ENCODE measurements around the gene CD177.
"Not testable (repeated sequence)": the region's sequence is repeated elsewhere in the genome, so short reads cannot be mapped to it uniquely, and the experiment has no call there.

CD177 gene

DNA sequence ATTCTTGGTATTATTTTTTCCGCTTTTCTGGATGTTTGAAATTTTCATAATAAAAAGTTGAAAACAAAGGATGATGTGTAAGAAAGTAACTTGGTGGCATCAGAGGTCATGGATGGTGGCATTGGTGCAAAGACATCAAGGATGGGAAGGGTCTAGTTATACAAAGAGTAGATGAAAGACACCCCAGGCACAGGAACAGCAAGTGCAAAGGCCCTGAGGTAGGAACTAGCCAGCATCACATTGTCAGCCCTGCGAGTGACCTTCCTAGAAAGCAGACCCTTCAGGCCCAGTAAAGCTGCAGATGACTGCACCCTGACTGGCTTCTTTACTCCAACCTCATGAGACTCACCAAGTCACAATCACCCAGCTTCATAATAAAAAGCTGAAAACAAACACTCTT lies 17.0 kb upstream of the CD177 start:
- DNase-seq = not testable (repeated sequence)

DNA sequence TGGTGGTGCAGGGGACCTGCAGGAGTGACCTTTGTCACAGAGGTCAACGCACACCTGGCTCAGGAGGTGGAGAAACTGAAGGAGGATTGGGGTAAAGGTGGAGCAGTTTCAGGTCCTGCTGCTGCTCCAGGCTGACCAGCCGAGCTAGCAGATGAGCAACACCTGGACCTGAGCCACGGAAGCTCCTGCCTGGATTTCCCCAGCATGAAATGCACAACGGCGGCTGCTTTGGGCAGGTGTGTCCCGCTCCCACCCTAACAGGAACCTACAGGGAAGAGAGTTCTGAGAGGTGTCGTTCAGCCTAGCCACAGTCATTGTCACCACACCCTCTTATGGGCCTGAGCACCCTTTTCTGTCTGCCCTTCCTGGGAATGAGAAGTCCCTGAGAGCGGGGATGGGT lies 15.7 kb upstream of the CD177 start:
- DNase-seq = no peak

DNA sequence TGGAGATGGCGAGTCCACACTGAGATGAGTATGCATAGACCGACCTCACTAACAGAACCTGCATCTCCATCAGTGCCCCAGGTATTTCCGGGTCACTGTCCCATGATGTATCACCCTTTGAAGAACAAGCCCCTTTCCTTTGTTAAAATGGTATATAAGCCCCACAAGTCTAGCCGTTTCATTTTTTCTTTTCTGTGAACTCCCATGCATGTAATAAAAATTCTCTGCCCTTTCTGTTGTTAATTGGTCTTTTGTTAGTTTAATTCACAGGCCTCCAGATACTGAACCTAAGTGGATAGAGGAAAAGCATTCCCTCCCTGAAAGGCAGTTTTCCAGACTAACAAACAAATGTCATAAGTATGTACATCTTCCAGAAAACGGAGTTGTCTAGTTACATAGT lies 15.0 kb upstream of the CD177 start:
- DNase-seq = no peak

DNA sequence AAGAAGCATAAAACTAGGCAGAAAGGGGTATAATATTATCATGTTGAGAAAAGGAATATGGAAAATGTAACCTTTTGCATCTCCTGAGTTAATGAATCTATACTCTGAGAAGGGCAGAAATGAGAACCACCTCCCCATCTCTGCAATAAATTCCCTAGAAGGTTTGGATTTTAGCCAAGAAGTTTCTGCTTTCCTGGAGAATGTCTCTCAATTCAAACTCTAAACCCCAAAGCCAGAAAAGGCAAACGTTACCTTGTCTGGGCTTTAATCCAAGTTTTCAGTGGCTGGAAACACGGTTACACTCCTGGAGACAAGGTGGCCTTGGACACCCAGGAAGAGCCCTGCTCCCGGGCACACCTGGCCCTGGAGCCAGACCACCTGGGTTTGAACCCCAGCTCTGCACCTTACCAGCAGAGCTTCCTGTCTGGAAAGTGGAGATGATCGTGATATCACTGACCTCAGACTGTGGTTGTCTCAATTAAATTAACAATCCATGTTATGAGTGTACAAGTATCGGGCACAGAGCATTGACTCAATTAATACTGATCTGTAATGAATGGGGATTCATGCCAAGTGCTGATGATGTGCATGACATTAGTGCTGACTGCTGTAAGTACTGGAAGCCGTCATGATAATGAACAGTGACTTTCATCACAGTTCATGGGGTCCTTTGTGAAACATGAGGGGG lies 14.1 kb upstream of the CD177 start:
- not testable (repeated sequence) for DNase-seq

DNA sequence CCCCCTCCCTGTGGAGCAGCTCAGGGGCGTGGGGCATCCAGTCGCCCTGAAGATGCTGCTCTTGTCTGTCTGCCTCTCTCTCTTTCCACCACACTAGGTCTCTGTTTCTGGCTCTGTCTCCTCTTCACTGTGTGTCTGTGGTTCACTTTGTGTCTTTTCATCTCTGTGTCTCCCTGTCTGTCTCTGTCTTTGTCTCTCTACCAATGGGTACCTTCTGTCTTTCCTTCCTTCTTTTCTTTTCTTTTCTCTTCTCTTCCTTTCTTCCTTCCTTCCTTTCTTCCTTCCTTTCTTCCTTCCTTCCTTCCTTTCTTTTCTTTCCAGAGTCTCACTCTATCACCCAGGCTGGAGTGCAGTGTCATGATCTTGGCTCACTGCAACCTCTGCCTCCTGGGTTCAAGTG lies 13.4 kb upstream of the CD177 start:
- DNase-seq = not testable (repeated sequence)

DNA sequence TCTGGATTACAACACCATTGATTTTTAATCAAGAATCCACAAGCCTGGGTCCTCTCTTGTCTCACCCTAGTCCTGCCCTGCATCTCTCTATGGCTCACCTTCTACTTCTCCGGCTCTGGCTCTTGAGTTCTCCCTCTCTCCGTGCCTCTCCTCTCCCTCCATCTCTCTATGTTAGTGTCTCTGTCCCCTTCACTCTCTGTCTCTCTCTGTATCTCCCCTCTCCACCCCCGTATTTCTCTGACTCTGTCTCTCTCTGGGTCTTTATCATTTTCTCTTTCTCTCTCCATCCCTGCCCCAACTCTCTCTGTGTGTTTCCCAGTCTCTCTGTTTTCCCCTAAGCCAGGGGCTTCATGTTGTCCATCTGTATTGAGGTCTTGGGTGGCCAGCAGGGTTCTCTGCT lies 12.4 kb upstream of the CD177 start:
- not testable (repeated sequence) for DNase-seq

DNA sequence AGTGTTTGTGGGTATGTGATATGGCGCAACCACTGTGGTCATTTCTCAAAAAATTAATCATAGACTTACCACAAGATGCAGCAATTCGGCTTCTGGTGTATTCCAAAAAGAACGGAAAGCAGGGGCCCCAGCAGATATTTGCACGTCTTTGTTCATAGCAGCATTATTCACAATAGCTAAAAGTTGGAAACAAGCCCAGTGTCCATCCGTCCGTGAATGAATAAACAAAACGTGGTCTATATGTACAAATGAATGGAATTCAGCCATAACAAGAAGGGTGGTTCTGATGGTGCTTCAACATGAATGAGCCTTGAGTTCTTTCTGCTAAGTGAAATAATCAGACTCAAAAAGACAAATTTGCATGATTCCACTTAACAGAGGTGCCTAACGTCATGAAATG lies 11.4 kb upstream of the CD177 start:
- DNase-seq = not testable (repeated sequence)

DNA sequence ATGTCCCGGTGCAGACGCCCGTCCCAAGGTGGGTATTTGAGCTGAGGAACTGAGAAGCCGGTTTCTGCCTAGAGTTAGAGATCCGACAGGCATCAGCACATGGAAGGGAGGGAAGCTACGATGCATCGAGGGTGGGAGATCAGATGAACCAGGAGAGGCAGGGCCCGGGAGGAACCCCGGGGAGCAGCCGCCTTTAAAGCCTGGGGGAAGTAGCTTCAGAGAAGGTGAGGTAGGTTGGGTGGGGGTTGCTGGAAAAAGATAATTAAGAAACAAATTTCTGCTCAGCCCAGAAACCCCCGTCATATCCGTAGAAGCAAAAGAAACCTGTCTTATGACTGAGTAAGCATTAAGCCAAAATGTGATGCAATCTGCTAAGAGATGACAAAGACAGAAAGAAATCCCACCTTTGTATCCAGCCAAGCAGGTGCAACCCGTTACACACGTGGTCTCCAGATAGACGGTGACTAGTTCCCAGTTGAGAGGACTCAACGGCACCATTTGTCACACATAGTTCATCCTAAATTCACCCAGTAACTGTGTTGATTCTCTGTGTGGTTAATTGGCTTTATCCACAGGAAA lies 9.1 kb upstream of the CD177 start:
- not testable (repeated sequence) for DNase-seq

DNA sequence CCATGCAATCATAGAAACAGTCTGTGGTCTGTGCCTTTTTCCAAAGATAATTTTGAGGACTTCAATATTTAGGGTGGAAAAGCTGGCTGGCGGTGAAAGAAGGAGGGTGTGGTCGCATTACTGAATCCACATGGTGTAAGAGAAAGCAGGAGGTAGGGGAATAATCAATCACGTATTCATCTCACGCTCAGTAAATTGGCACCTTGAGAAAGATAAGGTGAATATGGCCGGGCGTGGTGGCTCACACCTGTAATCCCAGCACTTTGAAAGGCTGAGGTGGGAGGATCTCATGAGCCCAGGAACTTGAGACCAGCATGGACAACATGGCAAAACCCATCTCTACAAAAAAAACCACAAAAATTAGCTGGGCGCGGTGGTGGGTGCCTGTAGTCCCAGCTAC lies 3.7 kb upstream of the CD177 start:
- not testable (repeated sequence) for DNase-seq

DNA sequence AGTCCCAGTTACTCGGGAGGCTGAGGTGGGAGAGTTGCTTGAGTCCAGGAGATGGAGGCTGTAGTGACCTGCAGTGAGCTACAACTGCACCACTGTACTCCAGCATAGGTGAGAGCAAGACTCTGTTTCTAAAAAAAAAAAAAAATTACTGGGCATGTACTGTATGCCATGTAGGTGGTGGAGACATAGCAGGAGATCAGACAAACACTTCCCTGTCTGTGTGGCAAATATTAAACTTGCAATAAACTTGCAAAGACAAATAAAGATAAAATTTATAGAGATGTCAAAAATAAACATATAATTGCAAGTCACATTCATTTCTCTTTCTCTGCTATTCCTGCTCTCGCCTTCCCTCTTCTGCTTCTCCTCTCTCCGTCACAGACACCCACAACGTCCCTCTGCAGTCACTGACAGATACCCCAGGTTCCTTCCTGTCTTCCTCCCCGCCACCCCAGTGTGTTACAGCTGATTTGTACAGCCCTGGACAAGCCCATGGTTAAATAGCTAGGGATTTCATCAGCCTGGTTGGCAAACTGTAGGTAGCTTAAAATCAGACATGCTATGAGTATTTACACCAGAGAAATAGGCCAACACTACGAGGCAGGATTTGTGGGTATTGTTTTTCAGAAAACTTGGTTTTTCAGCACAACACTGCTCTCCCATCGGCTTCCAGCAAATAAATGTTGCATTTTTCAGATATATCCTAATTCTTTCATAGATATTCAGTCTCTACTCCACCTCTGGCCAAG lies 1.3 kb upstream of the CD177 start:
- no peak for DNase-seq

DNA sequence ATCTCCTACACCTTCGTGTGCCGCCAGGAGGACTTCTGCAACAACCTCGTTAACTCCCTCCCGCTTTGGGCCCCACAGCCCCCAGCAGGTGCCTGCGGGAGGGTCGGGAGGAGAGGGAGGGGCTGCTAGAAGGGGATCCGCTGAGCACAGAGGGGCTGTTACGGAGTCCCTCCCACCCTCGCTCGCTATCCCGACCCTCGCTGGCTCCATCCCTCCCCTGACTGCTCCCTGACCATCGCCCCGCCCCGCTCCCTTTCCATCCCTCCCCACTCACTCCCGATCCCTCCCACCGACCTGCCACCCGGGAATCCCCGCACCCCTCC lies 780 bp downstream of the CD177 start:
- DNase-seq = no peak

DNA sequence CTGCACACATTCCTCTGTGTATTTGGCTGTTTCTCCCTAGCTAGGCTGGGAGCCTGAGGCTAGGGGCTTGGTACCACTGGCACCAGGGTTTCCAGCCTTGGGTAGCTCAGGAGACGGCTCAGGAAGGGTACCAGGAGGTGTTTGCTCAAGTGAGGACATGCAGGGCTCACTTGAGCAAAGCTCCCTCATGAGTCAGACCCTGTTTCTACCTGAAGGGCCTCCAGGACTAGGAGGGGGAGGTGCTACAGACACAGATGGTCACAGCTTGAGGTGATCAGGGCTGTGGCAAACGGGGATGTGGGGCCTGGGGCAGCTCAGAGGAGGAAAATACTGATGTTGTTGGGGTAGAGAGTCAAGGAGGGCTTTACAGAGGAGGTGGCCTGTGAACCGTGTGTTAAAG lies 3.3 kb downstream of the CD177 start:
- DNase-seq = not testable (repeated sequence)

DNA sequence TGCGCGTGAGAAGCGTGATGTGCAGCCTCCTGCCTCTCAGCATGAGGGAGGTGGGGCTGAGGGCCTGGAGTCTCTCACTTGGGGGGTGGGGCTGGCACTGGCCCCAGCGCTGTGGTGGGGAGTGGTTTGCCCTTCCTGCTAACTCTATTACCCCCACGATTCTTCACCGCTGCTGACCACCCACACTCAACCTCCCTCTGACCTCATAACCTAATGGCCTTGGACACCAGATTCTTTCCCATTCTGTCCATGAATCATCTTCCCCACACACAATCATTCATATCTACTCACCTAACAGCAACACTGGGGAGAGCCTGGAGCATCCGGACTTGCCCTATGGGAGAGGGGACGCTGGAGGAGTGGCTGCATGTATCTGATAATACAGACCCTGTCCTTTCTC lies 8.7 kb downstream of the CD177 start:
- no peak for DNase-seq

DNA sequence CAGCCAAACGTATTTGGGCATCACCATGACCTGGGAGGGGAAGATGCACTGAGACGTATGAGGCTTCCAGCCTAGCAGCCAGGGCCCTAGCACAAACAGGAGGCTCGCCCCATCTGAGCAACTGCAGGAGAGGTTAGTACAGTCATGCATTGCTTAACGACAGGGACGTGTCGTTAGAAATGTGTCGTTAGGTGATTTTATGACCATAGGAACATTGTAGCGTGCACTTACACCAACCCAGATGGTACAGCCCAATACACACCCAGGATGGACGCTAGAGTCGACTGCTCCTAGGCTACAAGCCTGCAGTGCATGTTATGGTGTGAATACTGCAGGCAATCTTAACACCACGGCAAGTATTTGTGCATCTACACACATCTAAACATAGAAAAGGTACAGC lies 9.3 kb downstream of the CD177 start:
- DNase-seq = no peak

DNA sequence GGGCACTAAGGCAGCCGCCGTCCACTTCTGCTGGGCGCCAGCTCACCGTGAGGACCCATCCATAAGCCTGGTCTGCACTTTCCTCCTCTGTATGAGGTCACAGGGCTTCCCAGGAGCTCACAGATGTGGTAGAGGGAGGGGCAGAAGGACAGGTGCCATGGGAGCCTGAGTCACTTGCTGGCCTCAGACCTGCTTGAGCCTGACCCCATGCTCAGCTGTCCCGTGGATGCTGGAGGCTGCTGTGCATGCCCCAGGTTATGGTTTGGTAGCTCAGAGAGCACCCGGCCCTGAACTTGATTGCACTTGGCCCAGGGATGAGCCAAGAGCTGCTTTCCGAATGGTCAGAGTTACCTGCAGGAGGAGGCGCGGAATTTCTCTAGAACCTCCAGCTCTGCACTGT lies 12.2 kb downstream of the CD177 start:
- DNase-seq = not testable (repeated sequence)

DNA sequence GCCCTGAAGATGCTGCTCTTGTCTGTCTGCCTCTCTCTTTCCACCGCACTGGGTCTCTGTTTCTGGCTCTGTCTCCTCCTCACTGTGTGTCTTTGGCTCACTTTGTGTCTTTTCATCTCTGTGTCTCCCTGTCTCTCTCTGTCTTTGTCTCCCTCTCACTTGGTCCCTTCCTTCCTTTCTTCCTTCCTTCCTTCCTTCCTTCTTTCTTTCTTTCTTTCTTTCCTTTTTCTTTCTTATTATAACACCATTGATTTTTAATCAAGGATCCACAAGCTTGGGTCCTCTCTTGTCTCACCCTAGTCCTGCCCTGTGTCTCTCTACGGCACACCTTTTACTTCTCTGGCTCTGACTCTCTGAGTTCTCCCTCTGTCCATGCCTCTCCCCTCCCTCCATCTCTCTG lies 14.3 kb downstream of the CD177 start:
- DNase-seq = no peak

DNA sequence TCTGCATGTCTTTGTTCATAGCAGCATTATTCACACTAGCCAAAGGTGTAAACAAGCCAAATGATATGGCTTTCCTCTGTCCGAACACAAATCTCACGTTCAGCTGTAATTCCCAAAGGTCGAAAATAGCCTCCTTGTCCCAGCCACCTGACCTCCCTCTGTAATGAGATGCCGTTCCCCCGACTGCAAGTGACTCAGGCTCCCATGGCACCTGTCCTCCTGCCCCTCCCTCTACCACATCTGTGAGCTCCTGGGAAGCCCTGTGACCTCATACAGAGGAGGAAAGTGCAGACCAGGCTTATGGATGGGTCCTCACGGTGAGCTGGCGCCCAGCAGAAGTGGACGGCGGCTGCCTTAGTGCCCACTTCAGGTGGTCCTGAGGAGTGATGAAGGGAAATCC lies 15.4 kb downstream of the CD177 start:
- not testable (repeated sequence) for DNase-seq

DNA sequence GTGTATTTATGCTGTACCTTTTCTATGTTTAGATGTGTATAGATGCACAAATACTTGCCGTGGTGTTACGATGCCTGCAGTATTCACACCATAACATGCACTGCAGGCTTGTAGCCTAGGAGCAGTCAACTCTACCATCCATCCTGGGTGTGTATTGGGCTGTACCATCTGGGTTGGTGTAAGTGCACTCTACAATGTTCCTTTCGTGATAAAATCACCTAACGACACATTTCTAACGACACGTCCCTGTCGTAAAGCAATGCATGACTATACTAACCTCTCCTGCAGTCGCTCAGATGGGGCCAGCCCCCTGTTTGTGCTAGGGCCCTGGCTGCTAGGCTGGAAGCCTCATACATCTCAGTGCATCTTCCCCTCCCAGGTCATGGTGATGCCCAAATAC lies 18.4 kb downstream of the CD177 start:
- no peak for DNase-seq

DNA sequence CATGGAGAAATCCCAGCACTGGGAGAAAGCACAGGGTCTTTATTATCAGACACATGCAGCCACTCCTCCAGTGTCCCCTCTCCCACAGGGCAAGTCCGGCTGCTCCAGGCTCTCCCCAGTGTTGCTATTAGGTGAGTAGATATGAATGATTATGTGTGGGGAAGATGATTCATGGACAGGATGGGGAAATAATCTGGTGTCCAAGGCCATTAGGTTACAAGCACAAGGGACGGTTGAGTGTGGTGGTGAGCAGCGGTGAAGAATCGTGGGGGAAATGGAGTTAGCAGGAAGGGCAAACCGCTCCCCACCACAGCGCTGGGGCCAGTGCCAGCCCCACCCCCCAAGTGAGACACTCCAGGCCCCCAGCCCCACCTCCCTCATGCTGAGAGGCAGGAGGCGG lies 19.0 kb downstream of the CD177 start:
- no peak for DNase-seq

DNA sequence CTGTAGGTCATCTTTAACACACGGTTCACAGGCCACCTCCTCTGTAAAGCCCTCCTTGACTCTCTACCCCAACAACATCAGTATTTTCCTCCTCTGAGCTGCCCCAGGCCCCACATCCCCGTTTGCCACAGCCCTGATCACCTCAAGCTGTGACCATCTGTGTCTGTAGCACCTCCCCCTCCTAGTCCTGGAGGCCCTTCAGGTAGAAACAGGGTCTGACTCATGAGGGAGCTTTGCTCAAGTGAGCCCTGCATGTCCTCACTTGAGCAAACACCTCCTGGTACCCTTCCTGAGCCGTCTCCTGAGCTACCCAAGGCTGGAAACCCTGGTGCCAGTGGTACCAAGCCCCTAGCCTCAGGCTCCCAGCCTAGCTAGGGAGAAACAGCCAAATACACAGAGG lies 24.1 kb downstream of the CD177 start:
- not testable (repeated sequence) for DNase-seq

DNA sequence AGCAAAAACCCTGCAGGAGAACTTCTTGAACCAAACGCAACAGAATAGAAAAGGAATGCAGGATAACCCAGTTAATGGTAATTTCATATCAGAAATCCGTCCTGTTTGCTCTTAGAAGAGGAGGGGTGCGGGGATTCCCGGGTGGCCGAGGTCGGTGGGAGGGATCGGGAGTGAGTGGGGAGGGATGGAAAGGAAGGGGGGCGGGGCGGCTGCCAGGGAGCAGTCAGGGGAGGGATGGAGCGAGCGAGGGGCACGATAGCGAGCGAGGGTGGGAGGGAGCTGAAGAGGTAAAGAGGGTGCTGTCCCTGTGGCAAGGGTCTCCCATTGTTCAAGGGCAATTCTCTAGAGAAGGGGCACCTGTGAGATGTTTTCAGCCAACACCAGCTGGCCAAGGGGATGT lies 26.5 kb downstream of the CD177 start:
- DNase-seq = no peak

DNA sequence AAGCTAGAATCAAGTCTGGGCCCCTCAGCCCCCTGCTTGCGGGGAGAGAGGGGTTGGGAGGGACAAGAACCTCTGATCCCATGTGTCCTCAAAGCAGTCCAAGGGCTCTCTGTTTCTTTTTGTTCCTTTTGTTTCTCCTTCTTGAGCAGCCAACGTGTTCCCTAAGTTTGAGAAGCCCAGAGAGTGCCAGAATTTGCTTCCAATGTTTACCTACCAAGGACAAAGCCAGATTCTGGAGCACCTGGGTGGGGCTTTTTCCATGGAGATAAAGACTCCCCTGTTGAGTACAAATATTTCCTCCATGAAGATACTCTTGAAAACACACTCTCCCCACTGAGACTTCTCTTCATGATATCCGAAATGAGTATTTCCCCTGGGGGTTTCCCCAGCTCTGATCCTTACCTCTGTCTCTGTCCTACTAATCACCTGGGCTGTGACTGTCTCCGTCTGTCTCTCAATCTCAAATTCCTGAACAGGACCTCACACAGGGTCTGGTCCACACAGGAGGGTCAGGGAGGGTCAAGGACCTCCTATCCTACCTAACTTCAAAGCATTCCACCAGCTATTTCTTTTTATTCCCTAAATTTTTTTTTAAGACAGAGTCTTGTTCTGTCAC lies 27.4 kb downstream of the CD177 start:
- DNase-seq = no peak

DNA sequence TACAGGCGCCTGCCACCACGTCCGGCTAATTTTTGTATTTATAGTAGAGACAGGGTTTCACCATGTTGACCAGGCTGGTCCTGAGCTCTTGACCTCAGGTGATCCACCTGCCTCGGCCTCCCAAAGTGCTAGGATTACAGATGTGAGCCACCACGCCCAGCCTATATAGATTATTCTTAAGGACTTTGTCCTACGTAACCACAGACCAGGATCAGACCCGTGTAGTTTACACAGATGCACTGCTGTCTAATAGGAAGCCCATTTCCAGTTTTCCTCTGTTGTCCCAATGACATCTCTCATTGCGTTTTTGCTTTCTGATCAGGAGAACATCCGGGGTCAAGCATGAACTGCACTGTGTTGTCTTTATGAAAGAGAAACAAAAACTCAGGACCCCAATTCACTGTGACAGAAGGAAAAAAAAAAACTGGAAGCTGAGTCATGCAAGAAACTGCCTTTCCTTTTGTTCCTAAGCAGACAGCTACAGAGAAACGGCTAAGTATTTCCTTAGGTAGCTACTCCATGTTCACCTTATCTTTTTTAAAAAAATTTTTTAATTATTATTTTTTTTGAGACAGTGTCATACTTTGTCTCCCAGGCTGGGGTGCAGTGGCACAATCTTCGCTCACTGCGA lies 29.2 kb downstream of the CD177 start:
- not testable (repeated sequence) for DNase-seq

DNA sequence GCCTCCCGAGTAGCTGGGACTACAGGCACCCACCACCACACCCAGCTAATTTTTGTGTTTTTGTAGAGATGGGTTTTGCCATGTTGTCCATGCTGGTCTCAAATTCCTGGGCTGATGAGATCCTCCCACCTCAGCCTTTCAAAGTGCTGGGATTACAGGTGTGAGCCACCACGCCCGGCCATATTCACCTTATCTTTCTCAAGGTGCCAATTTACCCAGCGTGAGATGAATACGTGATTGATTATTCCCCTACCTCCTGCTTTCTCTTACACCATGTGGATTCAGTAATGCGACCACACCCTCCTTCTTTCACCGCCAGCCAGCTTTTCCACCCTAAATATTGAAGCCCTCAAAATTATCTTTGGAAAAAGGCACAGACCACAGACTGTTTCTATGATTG lies 29.8 kb downstream of the CD177 start:
- not testable (repeated sequence) for DNase-seq

Measured in right hindlimb (tissue), 1 donor.